ENCODE data around the gene ZNF146. TPM values are rescaled to one million over a fixed set of nuclear protein-coding genes. Genes with fewer than 3 reads are reported as not detected.

ZNF146 gene
- polyA plus RNA-seq, 3 donors from 2014 or later: 18.6 to 50.6 (median 25.9) TPM

GRCh38 chr19:36252047-36252446 lies 37.1 kb downstream of the ZNF146 start:
- no peak for DNase-seq
- Mint-ChIP-seq H3K27me3 (ENCODE audit: low read depth in 3 of 3) (peaks cover 0 to 3% (median 2%) of the 10 kb centered on the region in 3 donors), H3K9me3 (peaks cover 6 to 47% (median 26%) of the 10 kb centered on the region in 6 donors), H3K4me1 (no peaks in the 10 kb centered on the region), H3K27ac (no peak overlapping the region), H3K36me3 (peaks cover 5 to 9% (median 7%) of the 10 kb centered on the region in 3 donors), H3K4me3 (no peak overlapping the region)

GRCh38 chr19:36254848-36255247 lies 39.9 kb downstream of the ZNF146 start:
- peaks cover 3 to 9% (median 9%) of the 10 kb centered on the region in 3 donors for H3K36me3 Mint-ChIP-seq
- H3K4me3 Mint-ChIP-seq: no peak overlapping the region
- no peak for DNase-seq
- peaks cover 1 to 2% (median 1%) of the 10 kb centered on the region in 3 donors for H3K27me3 Mint-ChIP-seq (ENCODE audit: low read depth in 3 of 3)
- peaks cover 10 to 48% (median 22%) of the 10 kb centered on the region in 6 donors for H3K9me3 Mint-ChIP-seq
- H3K27ac Mint-ChIP-seq: no peak overlapping the region
- peaks cover 0 to 1% of the 10 kb centered on the region in 2 donors for H3K4me1 Mint-ChIP-seq

GRCh38 chr19:36255316-36255715 lies 40.4 kb downstream of the ZNF146 start:
- Mint-ChIP-seq H3K4me3 (no peak overlapping the region), H3K9me3 (peaks cover 10 to 48% (median 22%) of the 10 kb centered on the region in 6 donors)
- DNase-seq: no peak

GRCh38 chr19:36256064-36256463 lies 41.2 kb downstream of the ZNF146 start:
- Mint-ChIP-seq H3K4me1 (peaks cover 0 to 1% of the 10 kb centered on the region in 2 donors), H3K27ac (no peak overlapping the region), H3K4me3 (no peak overlapping the region), H3K9me3 (peaks cover 9 to 47% (median 22%) of the 10 kb centered on the region in 6 donors), H3K36me3 (peaks cover 3 to 9% (median 9%) of the 10 kb centered on the region in 3 donors), H3K27me3 (ENCODE audit: low read depth in 3 of 3) (peaks cover 1 to 2% (median 1%) of the 10 kb centered on the region in 3 donors)
- DNase-seq: no peak

More at GRCh38 chr19:36255316-36255715, 40.4 kb downstream of the ZNF146 start:
- H3K27ac Mint-ChIP-seq: no peak overlapping the region
- peaks cover 3 to 9% (median 9%) of the 10 kb centered on the region in 3 donors for H3K36me3 Mint-ChIP-seq
- H3K4me1 Mint-ChIP-seq: peaks cover 0 to 1% of the 10 kb centered on the region in 2 donors
- H3K27me3 Mint-ChIP-seq (ENCODE audit: low read depth in 3 of 3): peaks cover 1 to 2% (median 1%) of the 10 kb centered on the region in 3 donors

- H3K9me3 Mint-ChIP-seq: peaks cover 9 to 41% (median 21%) of the 10 kb centered on the region in 6 donors
- peaks cover 1 to 2% (median 1%) of the 10 kb centered on the region in 3 donors for H3K27me3 Mint-ChIP-seq (ENCODE audit: low read depth in 3 of 3)
- peaks cover 3 to 9% (median 9%) of the 10 kb centered on the region in 3 donors for H3K36me3 Mint-ChIP-seq
- H3K27ac Mint-ChIP-seq: no peak overlapping the region
- H3K4me3 Mint-ChIP-seq: no peak overlapping the region
- DNase-seq: no peak
- H3K4me1 Mint-ChIP-seq: peaks cover 0 to 1% of the 10 kb centered on the region in 2 donors
These were observed 42.1 kb downstream of the ZNF146 start for GRCh38 chr19:36256853-36257519.

GRCh38 chr19:36257520-36257876 lies 42.6 kb downstream of the ZNF146 start:
- Mint-ChIP-seq H3K4me1 (peaks cover 0 to 1% of the 10 kb centered on the region in 2 donors), H3K36me3 (peaks cover 3 to 9% (median 9%) of the 10 kb centered on the region in 3 donors), H3K27me3 (ENCODE audit: low read depth in 3 of 3) (peaks cover 1 to 2% (median 1%) of the 10 kb centered on the region in 3 donors), H3K9me3 (peaks cover 6 to 41% (median 21%) of the 10 kb centered on the region in 6 donors), H3K27ac (no peak overlapping the region), H3K4me3 (no peak overlapping the region)
- no peak for DNase-seq

- H3K9me3 Mint-ChIP-seq: peaks cover 7 to 45% (median 24%) of the 10 kb centered on the region in 6 donors
- H3K36me3 Mint-ChIP-seq: peaks cover 3 to 11% (median 9%) of the 10 kb centered on the region in 3 donors
- no peak for DNase-seq
- peaks cover 1 to 4% (median 2%) of the 10 kb centered on the region in 3 donors for H3K27me3 Mint-ChIP-seq (ENCODE audit: low read depth in 3 of 3)
- peaks cover 0 to 1% of the 10 kb centered on the region in 2 donors for H3K4me1 Mint-ChIP-seq
- peak overlapping the region in 2 of 5 donors; percentile 23 to 52 for H3K4me3 Mint-ChIP-seq
- no peak overlapping the region for H3K27ac Mint-ChIP-seq
These were observed 43.3 kb downstream of the ZNF146 start for GRCh38 chr19:36258028-36258875.

- Mint-ChIP-seq H3K9me3 (peaks cover 13 to 45% (median 28%) of the 10 kb centered on the region in 6 donors), H3K4me3 (no peak overlapping the region), H3K36me3 (peaks cover 1 to 13% (median 9%) of the 10 kb centered on the region in 3 donors), H3K27me3 (ENCODE audit: low read depth in 3 of 3) (peaks cover 2 to 5% (median 3%) of the 10 kb centered on the region in 3 donors), H3K27ac (no peak overlapping the region), H3K4me1 (peaks cover 0 to 1% of the 10 kb centered on the region in 2 donors)
- no peak for DNase-seq
These were observed 44.3 kb downstream of the ZNF146 start for GRCh38 chr19:36259211-36259610.

GRCh38 chr19:36265064-36265463 lies 50.2 kb downstream of the ZNF146 start:
- Mint-ChIP-seq H3K9me3 (peaks cover 16 to 35% (median 26%) of the 10 kb centered on the region in 6 donors), H3K27ac (no peak overlapping the region), H3K27me3 (ENCODE audit: low read depth in 3 of 3) (peaks cover 0 to 8% (median 5%) of the 10 kb centered on the region in 3 donors), H3K36me3 (peaks cover 3 to 15% (median 7%) of the 10 kb centered on the region in 3 donors), H3K4me1 (no peaks in the 10 kb centered on the region), H3K4me3 (no peak overlapping the region)
- no peak for DNase-seq

- H3K4me1 Mint-ChIP-seq: no peaks in the 10 kb centered on the region
- H3K27ac Mint-ChIP-seq: no peak overlapping the region
- H3K9me3 Mint-ChIP-seq: peaks cover 16 to 35% (median 26%) of the 10 kb centered on the region in 6 donors
- peaks cover 3 to 15% (median 7%) of the 10 kb centered on the region in 3 donors for H3K36me3 Mint-ChIP-seq
- no peak overlapping the region for H3K4me3 Mint-ChIP-seq
- peaks cover 0 to 8% (median 5%) of the 10 kb centered on the region in 3 donors for H3K27me3 Mint-ChIP-seq (ENCODE audit: low read depth in 3 of 3)
- no peak for DNase-seq
These were observed 51.0 kb downstream of the ZNF146 start for GRCh38 chr19:36265856-36266374.

GRCh38 chr19:36266375-36266961 lies 51.6 kb downstream of the ZNF146 start:
- Mint-ChIP-seq H3K4me3 (no peak overlapping the region), H3K27ac (no peak overlapping the region), H3K9me3 (peaks cover 16 to 35% (median 26%) of the 10 kb centered on the region in 6 donors), H3K27me3 (ENCODE audit: low read depth in 3 of 3) (peaks cover 0 to 8% (median 5%) of the 10 kb centered on the region in 3 donors), H3K4me1 (no peaks in the 10 kb centered on the region), H3K36me3 (peaks cover 3 to 15% (median 7%) of the 10 kb centered on the region in 3 donors)
- DNase-seq: no peak

- H3K9me3 Mint-ChIP-seq: peaks cover 16 to 35% (median 26%) of the 10 kb centered on the region in 6 donors
- H3K4me3 Mint-ChIP-seq: no peak overlapping the region
- H3K4me1 Mint-ChIP-seq: no peaks in the 10 kb centered on the region
- H3K36me3 Mint-ChIP-seq: peaks cover 3 to 15% (median 7%) of the 10 kb centered on the region in 3 donors
- no peak for DNase-seq
- H3K27me3 Mint-ChIP-seq (ENCODE audit: low read depth in 3 of 3): peaks cover 0 to 8% (median 5%) of the 10 kb centered on the region in 3 donors
- H3K27ac Mint-ChIP-seq: no peak overlapping the region
These were observed 52.3 kb downstream of the ZNF146 start for GRCh38 chr19:36267061-36267845.

All from immature natural killer cell (primary cell).